NB4 (cell line): Measurements from ENCODE around the gene DENND2C.

Source experiments
- MYC ChIP-seq: IDR thresholded peaks from 2 replicates; pipeline ENCODE4 v1.6.1; 2011; ENCODE audit warnings: low read depth, low read length
- POLR2A ChIP-seq: IDR thresholded peaks from 2 replicates; pipeline ENCODE4 v1.6.1; 2011; ENCODE audit warnings: mild to moderate bottlenecking; ENCODE audit not compliant: insufficient read length; ENCODE audit errors: extremely low read depth
- TF ChIP-seq, protein P1 (sequence below): IDR thresholded peaks from one replicate; pipeline ENCODE4 v1.5.1; 2012; ENCODE audit warnings: low read depth, low read length
- TF ChIP-seq, protein P2 (sequence below): IDR thresholded peaks from 2 replicates; pipeline ENCODE4 v1.6.1; 2011; ENCODE audit warnings: low read depth, low read length

DNA sequence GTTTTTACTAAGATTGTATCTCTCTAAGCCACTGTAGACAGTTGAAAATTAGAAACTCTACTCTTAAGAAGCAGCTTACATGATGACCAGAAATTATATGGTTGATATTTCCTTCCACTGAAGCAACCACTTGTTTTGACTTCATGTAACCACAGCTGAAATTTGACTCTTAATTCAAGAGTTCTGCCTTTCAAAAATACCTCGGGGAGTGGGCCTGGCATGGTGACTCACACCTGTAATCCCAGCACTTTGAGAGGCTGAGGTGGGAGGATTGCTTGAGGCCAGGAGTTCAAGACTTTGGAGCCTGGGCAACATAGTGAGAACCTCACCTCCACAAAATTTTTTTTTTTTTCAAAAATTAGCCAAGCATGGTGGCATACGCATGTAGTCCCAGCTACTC lies 21.2 kb upstream of the DENND2C start:
- TF ChIP-seq, protein P1, sequence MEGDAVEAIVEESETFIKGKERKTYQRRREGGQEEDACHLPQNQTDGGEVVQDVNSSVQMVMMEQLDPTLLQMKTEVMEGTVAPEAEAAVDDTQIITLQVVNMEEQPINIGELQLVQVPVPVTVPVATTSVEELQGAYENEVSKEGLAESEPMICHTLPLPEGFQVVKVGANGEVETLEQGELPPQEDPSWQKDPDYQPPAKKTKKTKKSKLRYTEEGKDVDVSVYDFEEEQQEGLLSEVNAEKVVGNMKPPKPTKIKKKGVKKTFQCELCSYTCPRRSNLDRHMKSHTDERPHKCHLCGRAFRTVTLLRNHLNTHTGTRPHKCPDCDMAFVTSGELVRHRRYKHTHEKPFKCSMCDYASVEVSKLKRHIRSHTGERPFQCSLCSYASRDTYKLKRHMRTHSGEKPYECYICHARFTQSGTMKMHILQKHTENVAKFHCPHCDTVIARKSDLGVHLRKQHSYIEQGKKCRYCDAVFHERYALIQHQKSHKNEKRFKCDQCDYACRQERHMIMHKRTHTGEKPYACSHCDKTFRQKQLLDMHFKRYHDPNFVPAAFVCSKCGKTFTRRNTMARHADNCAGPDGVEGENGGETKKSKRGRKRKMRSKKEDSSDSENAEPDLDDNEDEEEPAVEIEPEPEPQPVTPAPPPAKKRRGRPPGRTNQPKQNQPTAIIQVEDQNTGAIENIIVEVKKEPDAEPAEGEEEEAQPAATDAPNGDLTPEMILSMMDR: no peak
- TF ChIP-seq POLR2A (no peak), MYC (no peak)
- TF ChIP-seq, protein P2, sequence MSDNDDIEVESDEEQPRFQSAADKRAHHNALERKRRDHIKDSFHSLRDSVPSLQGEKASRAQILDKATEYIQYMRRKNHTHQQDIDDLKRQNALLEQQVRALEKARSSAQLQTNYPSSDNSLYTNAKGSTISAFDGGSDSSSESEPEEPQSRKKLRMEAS: no peak
